NB4 (cell line): ENCODE data around the gene DPF1.

Source experiments
- DNase-seq: peaks from one replicate; pipeline ENCODE4 v3.0.0; 2010; ENCODE audit warnings: low read depth
- H3K4me3 ChIP-seq: one replicate; pipeline ENCODE4 v1.5.1; 2011; ENCODE audit warnings: mild to moderate bottlenecking, low read depth, low read length, moderate library complexity
- MAX ChIP-seq: IDR thresholded peaks from 2 replicates; pipeline ENCODE4 v1.6.1; 2011; ENCODE audit warnings: low read depth, low read length
- MYC ChIP-seq: IDR thresholded peaks from 2 replicates; pipeline ENCODE4 v1.6.1; 2011; ENCODE audit warnings: low read depth, low read length
- POLR2A ChIP-seq: IDR thresholded peaks from 2 replicates; pipeline ENCODE4 v1.6.1; 2011; ENCODE audit warnings: mild to moderate bottlenecking; ENCODE audit not compliant: insufficient read length; ENCODE audit errors: extremely low read depth
- TF ChIP-seq, protein P1 (sequence below): IDR thresholded peaks from one replicate; pipeline ENCODE4 v1.5.1; 2012; ENCODE audit warnings: low read depth, low read length

Gene DPF1

GRCh38 chr19:38201731-38202130, 22.3 kb downstream of the DPF1 start:
- TF ChIP-seq MYC (no peak), POLR2A (no peak), MAX (no peak)
- TF ChIP-seq, protein P1, sequence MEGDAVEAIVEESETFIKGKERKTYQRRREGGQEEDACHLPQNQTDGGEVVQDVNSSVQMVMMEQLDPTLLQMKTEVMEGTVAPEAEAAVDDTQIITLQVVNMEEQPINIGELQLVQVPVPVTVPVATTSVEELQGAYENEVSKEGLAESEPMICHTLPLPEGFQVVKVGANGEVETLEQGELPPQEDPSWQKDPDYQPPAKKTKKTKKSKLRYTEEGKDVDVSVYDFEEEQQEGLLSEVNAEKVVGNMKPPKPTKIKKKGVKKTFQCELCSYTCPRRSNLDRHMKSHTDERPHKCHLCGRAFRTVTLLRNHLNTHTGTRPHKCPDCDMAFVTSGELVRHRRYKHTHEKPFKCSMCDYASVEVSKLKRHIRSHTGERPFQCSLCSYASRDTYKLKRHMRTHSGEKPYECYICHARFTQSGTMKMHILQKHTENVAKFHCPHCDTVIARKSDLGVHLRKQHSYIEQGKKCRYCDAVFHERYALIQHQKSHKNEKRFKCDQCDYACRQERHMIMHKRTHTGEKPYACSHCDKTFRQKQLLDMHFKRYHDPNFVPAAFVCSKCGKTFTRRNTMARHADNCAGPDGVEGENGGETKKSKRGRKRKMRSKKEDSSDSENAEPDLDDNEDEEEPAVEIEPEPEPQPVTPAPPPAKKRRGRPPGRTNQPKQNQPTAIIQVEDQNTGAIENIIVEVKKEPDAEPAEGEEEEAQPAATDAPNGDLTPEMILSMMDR = no peak
- no peak for DNase-seq
- H3K4me3 ChIP-seq = no peak overlapping the region

DNA sequence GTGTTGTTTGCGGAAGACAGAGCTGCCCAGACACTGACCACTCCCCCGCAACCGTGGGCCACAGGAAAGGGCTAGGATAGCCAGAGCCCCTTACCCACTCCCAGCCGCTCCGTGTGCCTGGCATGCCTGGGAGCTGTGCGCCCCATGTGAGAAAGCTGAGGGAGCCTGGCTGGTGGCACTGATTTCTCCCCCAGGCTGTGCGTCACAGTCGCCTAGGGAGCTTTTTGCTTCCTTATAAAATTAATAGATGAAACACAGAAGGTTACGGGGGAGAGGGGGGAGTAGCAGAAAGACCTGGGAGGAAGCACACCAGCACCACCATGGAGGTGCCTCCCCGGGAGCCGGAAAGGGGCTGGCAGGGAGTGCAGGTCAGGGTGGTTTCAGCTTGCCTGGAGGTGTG, 24.7 kb downstream of the DPF1 start:
- H3K4me3 ChIP-seq = no peak overlapping the region
- TF ChIP-seq, protein P1 = no peak
- TF ChIP-seq MYC (no peak), POLR2A (no peak)
- no peak for DNase-seq

- H3K4me3 ChIP-seq = no peak overlapping the region
- no peak for DNase-seq
- TF ChIP-seq POLR2A (no peak), MYC (no peak), MAX (no peak)
- TF ChIP-seq, protein P1 = no peak
Measured at GRCh38 chr19:38197937-38198704, 25.9 kb downstream of the DPF1 start.

DNA sequence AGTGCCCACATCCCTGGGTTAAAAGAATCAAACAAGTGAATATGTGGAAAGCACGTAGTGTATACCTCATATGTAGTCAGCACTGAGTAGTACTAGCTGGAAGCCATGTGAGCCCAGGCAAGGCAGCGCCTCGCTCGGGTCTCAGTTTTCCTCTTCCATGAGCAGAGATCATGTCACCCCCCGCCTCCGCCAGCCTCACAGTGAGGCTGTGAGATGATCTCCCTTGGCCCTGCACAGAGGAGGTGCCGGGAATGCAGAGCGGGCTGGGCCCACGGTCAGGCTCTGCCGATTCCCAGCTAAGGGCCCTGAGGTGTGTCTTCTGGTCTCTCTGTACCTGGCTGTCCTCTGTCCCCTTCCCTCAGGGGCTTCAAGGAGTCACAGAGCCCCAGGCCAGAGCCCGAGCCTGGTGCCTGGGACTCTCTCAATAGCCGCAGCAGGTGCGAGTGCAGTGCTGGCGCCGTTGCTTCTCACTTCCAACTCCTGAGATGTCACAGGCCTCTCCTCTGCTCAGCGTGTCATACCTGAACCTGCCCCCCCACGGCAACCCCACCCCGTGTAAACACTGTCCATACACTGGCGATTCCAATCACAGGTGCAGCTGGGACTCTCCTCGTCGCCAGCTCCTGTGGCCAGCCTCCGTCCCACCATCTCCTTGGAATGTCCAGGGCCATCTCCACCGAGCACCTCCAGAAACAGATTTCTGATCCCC, 26.9 kb downstream of the DPF1 start:
- DNase-seq = no peak
- no peak for TF ChIP-seq POLR2A
- TF ChIP-seq, protein P1 = no peak
- TF ChIP-seq MAX = no peak
- TF ChIP-seq MYC = no peak
- H3K4me3 ChIP-seq = no peak overlapping the region

DNA sequence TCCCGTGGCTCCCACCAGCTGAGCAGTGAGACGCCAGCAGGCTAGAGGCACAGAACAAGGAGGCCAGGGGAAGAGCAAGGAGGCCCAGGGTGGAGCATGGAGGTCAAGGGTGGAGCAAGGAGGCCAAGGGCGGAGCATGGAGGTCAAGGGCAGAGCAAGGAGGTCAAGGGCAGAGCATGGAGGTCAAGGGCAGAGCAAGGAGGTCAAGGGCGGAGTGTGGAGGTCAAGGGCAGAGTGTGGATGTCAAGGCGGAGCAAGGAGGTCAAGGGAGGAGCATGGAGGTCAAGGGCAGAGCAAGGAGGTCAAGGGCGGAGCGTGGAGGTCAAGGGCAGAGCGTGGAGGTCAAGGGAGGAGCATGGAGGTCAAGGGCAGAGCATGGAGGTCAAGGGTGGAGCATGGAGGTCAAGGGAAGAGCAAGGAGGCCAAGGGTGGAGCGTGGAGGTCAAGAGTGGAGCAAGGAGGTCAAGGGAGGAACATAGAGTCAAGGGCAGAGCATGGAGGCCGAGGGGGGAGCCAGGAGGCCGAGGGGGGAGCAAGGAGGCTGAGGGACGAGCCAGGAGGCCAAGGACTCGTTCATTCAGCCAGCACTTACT, 27.7 kb downstream of the DPF1 start:
- no peak for DNase-seq
- TF ChIP-seq POLR2A (no peak), MAX (no peak), MYC (no peak)
- TF ChIP-seq, protein P1 = no peak
- H3K4me3 ChIP-seq = no peak overlapping the region
